ENCODE measurements around the gene GRID2.

Gene GRID2

GRCh38 chr4:93749292-93749761 is 1445.6 kb downstream of the GRID2 start:
- no peak overlapping the region for H2BK5ac ChIP-seq (ENCODE audit: low read length)
- no peak overlapping the region for H3K4me3 ChIP-seq (ENCODE audit: low read length in 2 of 2)
- no peaks in the 10 kb centered on the region for H3K9me3 ChIP-seq (replicated peaks in 1 of 2; ENCODE audit: control insufficient read depth in 2 of 2, insufficient read depth in 1 of 2, low read depth in 1 of 2, low read length in 2 of 2)
- no peak overlapping the region for H3K9ac ChIP-seq (ENCODE audit: low read depth, low read length, poor library complexity)
- no peak overlapping the region for H3K27ac ChIP-seq (replicated peaks; ENCODE audit: low read length)
- no peak overlapping the region for H2BK120ac ChIP-seq (ENCODE audit: low read depth, low read length)
- H3K36me3 ChIP-seq (replicated peaks in 1 of 2; ENCODE audit: control insufficient read depth in 2 of 2, insufficient read depth in 2 of 2, low read length in 2 of 2), result no peaks in the 10 kb centered on the region
- no peak overlapping the region for H2BK12ac ChIP-seq (ENCODE audit: low read length)
- H3K79me1 ChIP-seq (ENCODE audit: low read depth, low read length), result no peaks in the 10 kb centered on the region
- H3K27me3 ChIP-seq (ENCODE audit: control insufficient read depth in 3 of 3, insufficient read depth in 3 of 3, low read depth in 1 of 3, low read length in 3 of 3), result no peaks in the 10 kb centered on the region
- no peak overlapping the region for H2BK15ac ChIP-seq (ENCODE audit: low read length)
- H3K4me1 ChIP-seq (ENCODE audit: control insufficient read depth in 2 of 2, insufficient read depth in 1 of 2, low read depth in 1 of 2, low read length in 2 of 2), result peaks cover 4 to 7% of the 10 kb centered on the region in 2 donors
- DNase-seq (ENCODE audit: low spot score), result no peak
- H2AFZ ChIP-seq (ENCODE audit: low read length), result peak overlapping the region; percentile 40
- no CpG with 5 or more reads among the region's 3 CpGs for WGBS, 2 donors (ENCODE audit: extremely low coverage in 2 of 2, insufficient read length in 2 of 2, insufficient replicate concordance in 1 of 2)
- no peak overlapping the region for H3K18ac ChIP-seq (ENCODE audit: low read length)
- no peak overlapping the region for H2AK5ac ChIP-seq (ENCODE audit: low read depth, low read length)
- no peak overlapping the region for H3K14ac ChIP-seq (ENCODE audit: low read length)
- H4K91ac ChIP-seq (ENCODE audit: low read depth, low read length, poor library complexity), result no peak overlapping the region
- no peak overlapping the region for H4K8ac ChIP-seq (ENCODE audit: low read depth, low read length)
- no peak overlapping the region for H3K23ac ChIP-seq (ENCODE audit: low read depth, low read length, poor library complexity)
- no peak overlapping the region for H3K4ac ChIP-seq (ENCODE audit: low read length)
- H3K4me2 ChIP-seq (ENCODE audit: insufficient read depth, low read length, poor library complexity, severe bottlenecking), result no peak overlapping the region

- H2BK120ac ChIP-seq (ENCODE audit: low read depth, low read length), result no peak overlapping the region
- H3K36me3 ChIP-seq (replicated peaks in 1 of 2; ENCODE audit: control insufficient read depth in 2 of 2, insufficient read depth in 2 of 2, low read length in 2 of 2), result no peaks in the 10 kb centered on the region
- no peaks in the 10 kb centered on the region for H3K27me3 ChIP-seq (ENCODE audit: control insufficient read depth in 3 of 3, insufficient read depth in 3 of 3, low read depth in 1 of 3, low read length in 3 of 3)
- H2AK5ac ChIP-seq (ENCODE audit: low read depth, low read length), result no peak overlapping the region
- DNase-seq (ENCODE audit: low spot score), result no peak
- no peak overlapping the region for H3K9ac ChIP-seq (ENCODE audit: low read depth, low read length, poor library complexity)
- no peak overlapping the region for H2AFZ ChIP-seq (ENCODE audit: low read length)
- no peak overlapping the region for H3K14ac ChIP-seq (ENCODE audit: low read length)
- no peak overlapping the region for H2BK15ac ChIP-seq (ENCODE audit: low read length)
- H3K4me3 ChIP-seq (ENCODE audit: low read length in 2 of 2), result no peak overlapping the region
- WGBS, 2 donors (ENCODE audit: extremely low coverage in 2 of 2, insufficient read length in 2 of 2, insufficient replicate concordance in 1 of 2), result no CpG with 5 or more reads among the region's 3 CpGs
- H3K4me2 ChIP-seq (ENCODE audit: insufficient read depth, low read length, poor library complexity, severe bottlenecking), result no peak overlapping the region
- no peaks in the 10 kb centered on the region for H3K79me1 ChIP-seq (ENCODE audit: low read depth, low read length)
- no peak overlapping the region for H4K8ac ChIP-seq (ENCODE audit: low read depth, low read length)
- no peak overlapping the region for H2BK5ac ChIP-seq (ENCODE audit: low read length)
- H3K18ac ChIP-seq (ENCODE audit: low read length), result no peak overlapping the region
- H3K4me1 ChIP-seq (ENCODE audit: control insufficient read depth in 2 of 2, insufficient read depth in 1 of 2, low read depth in 1 of 2, low read length in 2 of 2), result peaks cover 4 to 7% of the 10 kb centered on the region in 2 donors
- H3K27ac ChIP-seq (replicated peaks; ENCODE audit: low read length), result no peak overlapping the region
- no peak overlapping the region for H3K4ac ChIP-seq (ENCODE audit: low read length)
- H4K91ac ChIP-seq (ENCODE audit: low read depth, low read length, poor library complexity), result no peak overlapping the region
- H3K23ac ChIP-seq (ENCODE audit: low read depth, low read length, poor library complexity), result no peak overlapping the region
- no peaks in the 10 kb centered on the region for H3K9me3 ChIP-seq (replicated peaks in 1 of 2; ENCODE audit: control insufficient read depth in 2 of 2, insufficient read depth in 1 of 2, low read depth in 1 of 2, low read length in 2 of 2)
- H2BK12ac ChIP-seq (ENCODE audit: low read length), result no peak overlapping the region
Observed at GRCh38 chr4:93751411-93751810, 1447.6 kb downstream of the GRID2 start.

GRCh38 chr4:93756101-93756500 is 1452.3 kb downstream of the GRID2 start:
- H3K9me3 ChIP-seq (replicated peaks in 1 of 2; ENCODE audit: control insufficient read depth in 2 of 2, insufficient read depth in 1 of 2, low read depth in 1 of 2, low read length in 2 of 2), result no peaks in the 10 kb centered on the region
- H2AK5ac ChIP-seq (ENCODE audit: low read depth, low read length), result no peak overlapping the region
- H3K14ac ChIP-seq (ENCODE audit: low read length), result no peak overlapping the region
- H3K4me2 ChIP-seq (ENCODE audit: insufficient read depth, low read length, poor library complexity, severe bottlenecking), result no peak overlapping the region
- no peaks in the 10 kb centered on the region for H3K79me1 ChIP-seq (ENCODE audit: low read depth, low read length)
- no peak overlapping the region for H4K91ac ChIP-seq (ENCODE audit: low read depth, low read length, poor library complexity)
- H3K36me3 ChIP-seq (replicated peaks in 1 of 2; ENCODE audit: control insufficient read depth in 2 of 2, insufficient read depth in 2 of 2, low read length in 2 of 2), result no peaks in the 10 kb centered on the region
- no peak overlapping the region for H2BK120ac ChIP-seq (ENCODE audit: low read depth, low read length)
- H2BK15ac ChIP-seq (ENCODE audit: low read length), result no peak overlapping the region
- DNase-seq (ENCODE audit: low spot score), result no peak
- H3K27ac ChIP-seq (replicated peaks; ENCODE audit: low read length), result no peak overlapping the region
- H2AFZ ChIP-seq (ENCODE audit: low read length), result no peak overlapping the region
- no peak overlapping the region for H3K4ac ChIP-seq (ENCODE audit: low read length)
- H3K9ac ChIP-seq (ENCODE audit: low read depth, low read length, poor library complexity), result no peak overlapping the region
- no peaks in the 10 kb centered on the region for H3K4me1 ChIP-seq (ENCODE audit: control insufficient read depth in 2 of 2, insufficient read depth in 1 of 2, low read depth in 1 of 2, low read length in 2 of 2)
- H3K23ac ChIP-seq (ENCODE audit: low read depth, low read length, poor library complexity), result no peak overlapping the region
- no CpG with 5 or more reads among the region's 2 CpGs for WGBS, 2 donors (ENCODE audit: extremely low coverage in 2 of 2, insufficient read length in 2 of 2, insufficient replicate concordance in 1 of 2)
- H3K27me3 ChIP-seq (ENCODE audit: control insufficient read depth in 3 of 3, insufficient read depth in 3 of 3, low read depth in 1 of 3, low read length in 3 of 3), result no peaks in the 10 kb centered on the region
- no peak overlapping the region for H2BK5ac ChIP-seq (ENCODE audit: low read length)
- no peak overlapping the region for H4K8ac ChIP-seq (ENCODE audit: low read depth, low read length)
- no peak overlapping the region for H2BK12ac ChIP-seq (ENCODE audit: low read length)
- no peak overlapping the region for H3K18ac ChIP-seq (ENCODE audit: low read length)
- no peak overlapping the region for H3K4me3 ChIP-seq (ENCODE audit: low read length in 2 of 2)

GRCh38 chr4:93759506-93759905 is 1455.7 kb downstream of the GRID2 start:
- Histone ChIP-seq H2BK12ac (ENCODE audit: low read length) (no peak overlapping the region), H2BK5ac (ENCODE audit: low read length) (no peak overlapping the region), H3K4me1 (ENCODE audit: control insufficient read depth in 2 of 2, insufficient read depth in 1 of 2, low read depth in 1 of 2, low read length in 2 of 2) (no peaks in the 10 kb centered on the region), H3K9me3 (replicated peaks in 1 of 2; ENCODE audit: control insufficient read depth in 2 of 2, insufficient read depth in 1 of 2, low read depth in 1 of 2, low read length in 2 of 2) (no peaks in the 10 kb centered on the region), H3K27ac (replicated peaks; ENCODE audit: low read length) (no peak overlapping the region), H2BK120ac (ENCODE audit: low read depth, low read length) (no peak overlapping the region), H3K36me3 (replicated peaks in 1 of 2; ENCODE audit: control insufficient read depth in 2 of 2, insufficient read depth in 2 of 2, low read length in 2 of 2) (no peaks in the 10 kb centered on the region), H3K4me2 (ENCODE audit: insufficient read depth, low read length, poor library complexity, severe bottlenecking) (no peak overlapping the region), H2AFZ (ENCODE audit: low read length) (no peak overlapping the region), H3K14ac (ENCODE audit: low read length) (no peak overlapping the region), H3K18ac (ENCODE audit: low read length) (no peak overlapping the region), H3K23ac (ENCODE audit: low read depth, low read length, poor library complexity) (no peak overlapping the region), H2AK5ac (ENCODE audit: low read depth, low read length) (no peak overlapping the region), H4K91ac (ENCODE audit: low read depth, low read length, poor library complexity) (no peak overlapping the region), H2BK15ac (ENCODE audit: low read length) (no peak overlapping the region), H3K9ac (ENCODE audit: low read depth, low read length, poor library complexity) (no peak overlapping the region), H3K79me1 (ENCODE audit: low read depth, low read length) (no peaks in the 10 kb centered on the region), H3K4me3 (ENCODE audit: low read length in 2 of 2) (no peak overlapping the region), H3K27me3 (ENCODE audit: control insufficient read depth in 3 of 3, insufficient read depth in 3 of 3, low read depth in 1 of 3, low read length in 3 of 3) (no peaks in the 10 kb centered on the region), H3K4ac (ENCODE audit: low read length) (no peak overlapping the region), H4K8ac (ENCODE audit: low read depth, low read length) (no peak overlapping the region)
- DNase-seq (ENCODE audit: low spot score), result no peak
- WGBS, 2 donors (ENCODE audit: extremely low coverage in 2 of 2, insufficient read length in 2 of 2, insufficient replicate concordance in 1 of 2), result no CpG with 5 or more reads among the region's 2 CpGs

Data from neuronal stem cell (in vitro differentiated cells).